Jurkat, Clone E6-1 (cell line): Measurements from ENCODE around the gene JAKMIP1.
"Not testable (repeated sequence)": the region's sequence is repeated elsewhere in the genome, so short reads cannot be mapped to it uniquely, and the experiment has no call there.

Experiments used
- DNase-seq: peaks from one replicate; pipeline ENCODE4 v3.0.0-alpha.2; 2011; ENCODE audit warnings: low read depth, low spot score
- H3K4me3 ChIP-seq: 2 replicates; pipeline ENCODE4 v1.5.1; 2011; ENCODE audit warnings: mild to moderate bottlenecking, low read length, control low read depth, moderate library complexity

The JAKMIP1 gene

GRCh38 chr4:5993876-5994811 lies 206.2 kb downstream of the JAKMIP1 start:
- H3K4me3 ChIP-seq: no peak overlapping the region
- no peak for DNase-seq

GRCh38 chr4:5993346-5993745 lies 207.0 kb downstream of the JAKMIP1 start:
- not testable (repeated sequence) for DNase-seq, H3K4me3 ChIP-seq

- no peak overlapping the region for H3K4me3 ChIP-seq
- no peak for DNase-seq
Observed at GRCh38 chr4:5992828-5993321, 207.5 kb downstream of the JAKMIP1 start.

- H3K4me3 ChIP-seq: no peak overlapping the region
- DNase-seq: no peak
Observed at GRCh38 chr4:5992171-5992827, 208.1 kb downstream of the JAKMIP1 start.

GRCh38 chr4:5991405-5991804 lies 208.9 kb downstream of the JAKMIP1 start:
- H3K4me3 ChIP-seq: no peak overlapping the region

GRCh38 chr4:5990446-5991160 lies 209.7 kb downstream of the JAKMIP1 start:
- DNase-seq: no peak
- H3K4me3 ChIP-seq: no peak overlapping the region

More at GRCh38 chr4:5991405-5991804, 208.9 kb downstream of the JAKMIP1 start:
- no peak for DNase-seq

GRCh38 chr4:5989236-5990225 lies 210.8 kb downstream of the JAKMIP1 start:
- H3K4me3 ChIP-seq: no peak overlapping the region
- no peak for DNase-seq

GRCh38 chr4:5988086-5988845 lies 212.1 kb downstream of the JAKMIP1 start:
- H3K4me3 ChIP-seq: no peak overlapping the region
- no peak for DNase-seq

- no peak overlapping the region for H3K4me3 ChIP-seq
- no peak for DNase-seq
Observed at GRCh38 chr4:5984843-5985242, 215.5 kb downstream of the JAKMIP1 start.

GRCh38 chr4:5982156-5982973 lies 218.0 kb downstream of the JAKMIP1 start:
- H3K4me3 ChIP-seq: no peak overlapping the region
- no peak for DNase-seq

GRCh38 chr4:5980436-5981155 lies 219.8 kb downstream of the JAKMIP1 start:
- H3K4me3 ChIP-seq: no peak overlapping the region
- DNase-seq: no peak

- no peak for DNase-seq
- H3K4me3 ChIP-seq: no peak overlapping the region
Observed at GRCh38 chr4:5979981-5980380, 220.4 kb downstream of the JAKMIP1 start.

GRCh38 chr4:5976921-5977320 lies 223.4 kb downstream of the JAKMIP1 start:
- no peak for DNase-seq
- no peak overlapping the region for H3K4me3 ChIP-seq

GRCh38 chr4:5976431-5976830 lies 223.9 kb downstream of the JAKMIP1 start:
- no peak overlapping the region for H3K4me3 ChIP-seq
- no peak for DNase-seq
